Panc1 (cell line): ENCODE measurements around the gene ADARB1. TPM values are rescaled to one million over a fixed set of nuclear protein-coding genes. Genes with fewer than 3 reads are reported as not detected.
"Not testable (repeated sequence)": the region's sequence is repeated elsewhere in the genome, so short reads cannot be mapped to it uniquely, and the experiment has no call there.

Experiments used
- ATAC-seq: fragments of 200-7000 bp; cut with Tn5 transposase; 2 replicates; pipeline ENCODE4 v1.9.1; 2020; ENCODE audit warnings: mild to moderate bottlenecking, moderate library complexity
- BruUV-seq: library from RNA; stranded (reverse); fragments of 400-500 nt; replicated peaks from 2 replicates; lab custom pipeline; 2021; lab: Mats Ljungman, UMichigan
- CTCF ChIA-PET: fragments of 300-600 bp; sonication (Branson Sonifier 250); formaldehyde crosslinking; loops from one replicate; lab custom pipeline; 2022; ENCODE audit warnings: antibody characterized with exemption; lab: Charles Lee
- POLR2A ChIA-PET: fragments of 300-600 bp; sonication (Branson Sonifier 250); formaldehyde crosslinking; loops from one replicate; lab custom pipeline; 2022; ENCODE audit warnings: antibody characterized with exemption; lab: Charles Lee
- DNase-seq: peaks from one replicate; pipeline ENCODE4 v3.0.0-alpha.2; 2010; ENCODE audit warnings: low read depth, low spot score
- H3K27ac ChIP-seq: 2 replicates; pipeline ENCODE4 v1.5.1; 2011; ENCODE audit warnings: mild to moderate bottlenecking, low read length, inconsistent platforms
- H3K27me3 ChIP-seq: fragments of 200-500 bp; sonication (Bioruptor generic); 2 replicates; pipeline ENCODE4 v1.6.0; 2014; ENCODE audit warnings: low read length, inconsistent platforms; ENCODE audit not compliant: control insufficient read depth, insufficient read depth
- H3K36me3 ChIP-seq: fragments of 200-500 bp; sonication (Bioruptor generic); 2 replicates; pipeline ENCODE4 v1.5.1; 2014; ENCODE audit warnings: inconsistent platforms, mild to moderate bottlenecking, low read length, moderate library complexity; ENCODE audit not compliant: control insufficient read depth, insufficient read depth
- H3K4me1 ChIP-seq: 2 replicates; pipeline ENCODE4 v1.5.1; 2011; ENCODE audit warnings: inconsistent platforms, mild to moderate bottlenecking, low read length, moderate library complexity; ENCODE audit not compliant: control insufficient read depth, insufficient read depth
- H3K4me3 ChIP-seq, 2 experiments: 2 replicates each; pipeline ENCODE4 v1.5.1; 2011 to 2012; ENCODE audit warnings: low read depth in 2 of 2, low read length in 2 of 2, mild to moderate bottlenecking in 2 of 2, inconsistent platforms in 1 of 2, moderate library complexity in 1 of 2
- H3K9me3 ChIP-seq: fragments of 200-500 bp; sonication (Bioruptor generic); 2 replicates; pipeline ENCODE4 v1.5.1; 2014; ENCODE audit warnings: low read depth, mild to moderate bottlenecking, inconsistent platforms, low read length, moderate library complexity; ENCODE audit not compliant: control insufficient read depth, insufficient read depth
- POLR2AphosphoS5 ChIP-seq: IDR thresholded peaks from 2 replicates; pipeline ENCODE4 v1.6.1; 2012; ENCODE audit warnings: mild to moderate bottlenecking, low read depth, low read length, moderate library complexity
- SIN3A ChIP-seq: IDR thresholded peaks from 2 replicates; pipeline ENCODE4 v1.6.1; 2012; ENCODE audit warnings: low read depth, mild to moderate bottlenecking, low read length, moderate library complexity, borderline replicate concordance; ENCODE audit not compliant: insufficient read depth
- TCF7L2 ChIP-seq: IDR thresholded peaks from 2 replicates; pipeline ENCODE4 v1.6.1; 2011; ENCODE audit warnings: mild to moderate bottlenecking, low read depth, low read length, inconsistent platforms
- in situ Hi-C: cut with HindIII; loops from 2 replicates; pipeline ENCODE4 v1.10.0; 2016; ENCODE audit warnings: low sequenced_read_pairs, low pct_unique_long_range_greater_than_20kb
- intact Hi-C: fragments of 100-400 bp; cut with micrococcal nuclease; formaldehyde crosslinking; loops from one replicate; pipeline ENCODE4 v1.10.0; 2022; ENCODE audit not compliant: unreplicated experiment
- total RNA-seq: library from RNA; stranded (reverse); gene quantifications from one replicate; pipeline ENCODE4 v1.2.1, GENCODE V29; 2021; ENCODE audit not compliant: unreplicated experiment
- TF ChIP-seq, protein P1 (sequence below): fragments of 450-650 bp; IDR thresholded peaks from 2 replicates; pipeline ENCODE4 v1.5.1; 2017; ENCODE audit warnings: mild to moderate bottlenecking
- TF ChIP-seq, protein P2 (sequence below), 2 experiments: IDR thresholded peaks; 2 replicates each; pipeline ENCODE4 v1.6.1; 2011 to 2012; ENCODE audit warnings: low read depth in 2 of 2, control low read depth in 1 of 2, low read length in 1 of 2, mild to moderate bottlenecking in 1 of 2, moderate library complexity in 1 of 2; ENCODE audit not compliant: insufficient read depth in 1 of 2

ADARB1 gene
- total RNA-seq, 1 experiment from 2014 or later, result 15.0 TPM

DNA sequence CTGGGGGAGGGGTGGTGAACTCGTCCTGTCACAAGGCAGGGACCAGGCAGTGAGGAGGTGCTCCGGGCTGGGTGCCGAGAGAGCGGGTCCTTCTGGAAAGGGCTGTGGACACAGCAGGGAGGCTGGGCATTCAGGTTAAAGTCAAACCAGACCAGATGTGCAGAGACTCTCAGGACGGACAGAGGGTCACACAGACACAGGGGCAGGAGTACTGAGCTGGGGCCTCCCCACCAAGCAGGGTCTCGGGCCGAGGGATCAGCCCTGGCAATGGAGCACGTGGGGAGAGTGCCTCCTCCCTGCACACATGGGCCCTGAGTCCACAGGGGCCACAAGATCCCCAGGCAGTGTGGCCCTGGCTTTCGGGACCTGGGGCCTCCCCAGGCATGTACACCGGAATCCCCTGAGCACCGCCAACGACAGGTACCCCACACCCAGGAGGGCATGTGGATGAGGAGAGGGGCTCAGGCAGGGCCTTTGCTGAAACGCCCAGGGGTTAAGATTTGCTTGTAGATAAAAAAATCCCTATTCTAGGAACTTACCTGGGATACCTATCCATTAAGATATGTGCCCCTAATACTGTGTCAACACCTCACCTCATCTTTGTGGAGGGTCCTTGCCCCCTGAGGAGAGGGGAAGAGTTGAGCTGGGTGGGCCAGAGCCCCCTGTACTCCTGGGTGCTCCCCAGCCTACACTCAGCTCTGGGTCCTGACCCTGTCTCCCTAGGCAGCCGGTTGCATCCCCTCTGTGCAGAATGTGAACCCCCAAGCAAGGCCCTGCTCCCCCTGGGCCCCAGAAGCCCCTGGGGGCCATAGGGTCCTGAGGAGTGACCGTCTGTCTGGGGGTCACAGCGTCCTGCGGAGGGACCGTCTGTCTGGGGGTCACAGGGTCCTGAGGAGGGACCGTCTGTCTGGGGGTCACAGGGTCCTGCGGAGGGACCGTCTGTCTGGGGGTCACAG, 46.9 kb upstream of the ADARB1 start:
- ATAC-seq (no peak), DNase-seq (no peak)
- Histone ChIP-seq H3K36me3 (no peaks in the 10 kb centered on the region), H3K27ac (no peak overlapping the region), H3K9me3 (no peaks in the 10 kb centered on the region), H3K4me1 (no peaks in the 10 kb centered on the region), H3K27me3 (no peaks in the 10 kb centered on the region), H3K4me3 (no peak overlapping the region)
- ChIA-PET POLR2A (no interaction called here), CTCF (no interaction called here)
- in situ Hi-C loops, result no loop called here
- TF ChIP-seq, protein P1, sequence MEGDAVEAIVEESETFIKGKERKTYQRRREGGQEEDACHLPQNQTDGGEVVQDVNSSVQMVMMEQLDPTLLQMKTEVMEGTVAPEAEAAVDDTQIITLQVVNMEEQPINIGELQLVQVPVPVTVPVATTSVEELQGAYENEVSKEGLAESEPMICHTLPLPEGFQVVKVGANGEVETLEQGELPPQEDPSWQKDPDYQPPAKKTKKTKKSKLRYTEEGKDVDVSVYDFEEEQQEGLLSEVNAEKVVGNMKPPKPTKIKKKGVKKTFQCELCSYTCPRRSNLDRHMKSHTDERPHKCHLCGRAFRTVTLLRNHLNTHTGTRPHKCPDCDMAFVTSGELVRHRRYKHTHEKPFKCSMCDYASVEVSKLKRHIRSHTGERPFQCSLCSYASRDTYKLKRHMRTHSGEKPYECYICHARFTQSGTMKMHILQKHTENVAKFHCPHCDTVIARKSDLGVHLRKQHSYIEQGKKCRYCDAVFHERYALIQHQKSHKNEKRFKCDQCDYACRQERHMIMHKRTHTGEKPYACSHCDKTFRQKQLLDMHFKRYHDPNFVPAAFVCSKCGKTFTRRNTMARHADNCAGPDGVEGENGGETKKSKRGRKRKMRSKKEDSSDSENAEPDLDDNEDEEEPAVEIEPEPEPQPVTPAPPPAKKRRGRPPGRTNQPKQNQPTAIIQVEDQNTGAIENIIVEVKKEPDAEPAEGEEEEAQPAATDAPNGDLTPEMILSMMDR, result no peak
- TF ChIP-seq, protein P2, sequence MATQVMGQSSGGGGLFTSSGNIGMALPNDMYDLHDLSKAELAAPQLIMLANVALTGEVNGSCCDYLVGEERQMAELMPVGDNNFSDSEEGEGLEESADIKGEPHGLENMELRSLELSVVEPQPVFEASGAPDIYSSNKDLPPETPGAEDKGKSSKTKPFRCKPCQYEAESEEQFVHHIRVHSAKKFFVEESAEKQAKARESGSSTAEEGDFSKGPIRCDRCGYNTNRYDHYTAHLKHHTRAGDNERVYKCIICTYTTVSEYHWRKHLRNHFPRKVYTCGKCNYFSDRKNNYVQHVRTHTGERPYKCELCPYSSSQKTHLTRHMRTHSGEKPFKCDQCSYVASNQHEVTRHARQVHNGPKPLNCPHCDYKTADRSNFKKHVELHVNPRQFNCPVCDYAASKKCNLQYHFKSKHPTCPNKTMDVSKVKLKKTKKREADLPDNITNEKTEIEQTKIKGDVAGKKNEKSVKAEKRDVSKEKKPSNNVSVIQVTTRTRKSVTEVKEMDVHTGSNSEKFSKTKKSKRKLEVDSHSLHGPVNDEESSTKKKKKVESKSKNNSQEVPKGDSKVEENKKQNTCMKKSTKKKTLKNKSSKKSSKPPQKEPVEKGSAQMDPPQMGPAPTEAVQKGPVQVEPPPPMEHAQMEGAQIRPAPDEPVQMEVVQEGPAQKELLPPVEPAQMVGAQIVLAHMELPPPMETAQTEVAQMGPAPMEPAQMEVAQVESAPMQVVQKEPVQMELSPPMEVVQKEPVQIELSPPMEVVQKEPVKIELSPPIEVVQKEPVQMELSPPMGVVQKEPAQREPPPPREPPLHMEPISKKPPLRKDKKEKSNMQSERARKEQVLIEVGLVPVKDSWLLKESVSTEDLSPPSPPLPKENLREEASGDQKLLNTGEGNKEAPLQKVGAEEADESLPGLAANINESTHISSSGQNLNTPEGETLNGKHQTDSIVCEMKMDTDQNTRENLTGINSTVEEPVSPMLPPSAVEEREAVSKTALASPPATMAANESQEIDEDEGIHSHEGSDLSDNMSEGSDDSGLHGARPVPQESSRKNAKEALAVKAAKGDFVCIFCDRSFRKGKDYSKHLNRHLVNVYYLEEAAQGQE (IDR thresholded peaks at IDR 0.05; ENCODE audit: insufficient read depth in 1 of 2, low read depth in 2 of 2, low read length in 1 of 2), result no peak
- no peak for TF ChIP-seq TCF7L2
- TF ChIP-seq SIN3A, result no peak
- no peak for TF ChIP-seq POLR2AphosphoS5
- BruUV-seq, result no TSS peak
- intact Hi-C loops, result no loop called here

DNA sequence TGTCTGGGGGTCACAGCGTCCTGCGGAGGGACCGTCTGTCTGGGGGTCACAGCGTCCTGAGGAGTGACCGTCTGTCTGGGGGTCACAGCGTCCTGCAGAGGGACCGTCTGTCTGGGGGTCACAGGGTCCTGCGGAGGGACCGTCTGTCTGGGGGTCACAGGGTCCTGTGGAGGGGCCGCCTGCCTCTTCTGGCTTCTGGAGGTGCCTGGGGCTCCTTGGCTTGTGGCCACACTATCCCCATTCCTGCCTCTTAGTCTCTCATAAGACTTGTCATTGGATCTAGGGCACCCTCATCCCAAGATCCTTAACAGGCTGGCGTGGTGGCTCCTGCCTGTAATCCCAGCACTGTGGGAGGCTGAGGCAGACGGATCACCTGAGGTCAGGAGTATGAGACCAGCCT, 45.7 kb upstream of the ADARB1 start:
- in situ Hi-C loops, BruUV-seq, intact Hi-C loops, H3K9me3 ChIP-seq, H3K4me3 ChIP-seq, H3K27ac ChIP-seq, DNase-seq, POLR2A ChIA-PET, H3K4me1 ChIP-seq, CTCF ChIA-PET, H3K27me3 ChIP-seq, ATAC-seq, H3K36me3 ChIP-seq: not testable (repeated sequence)
